GM04503 (cell line): Measurements from ENCODE around the gene LSS.
"Not testable (repeated sequence)": the region's sequence is repeated elsewhere in the genome, so short reads cannot be mapped to it uniquely, and the experiment has no call there.

ENCODE experiments used
- DNase-seq: peaks from one replicate; pipeline ENCODE4 v3.0.0-alpha.2; 2012; ENCODE audit warnings: low read depth

LSS gene

DNA sequence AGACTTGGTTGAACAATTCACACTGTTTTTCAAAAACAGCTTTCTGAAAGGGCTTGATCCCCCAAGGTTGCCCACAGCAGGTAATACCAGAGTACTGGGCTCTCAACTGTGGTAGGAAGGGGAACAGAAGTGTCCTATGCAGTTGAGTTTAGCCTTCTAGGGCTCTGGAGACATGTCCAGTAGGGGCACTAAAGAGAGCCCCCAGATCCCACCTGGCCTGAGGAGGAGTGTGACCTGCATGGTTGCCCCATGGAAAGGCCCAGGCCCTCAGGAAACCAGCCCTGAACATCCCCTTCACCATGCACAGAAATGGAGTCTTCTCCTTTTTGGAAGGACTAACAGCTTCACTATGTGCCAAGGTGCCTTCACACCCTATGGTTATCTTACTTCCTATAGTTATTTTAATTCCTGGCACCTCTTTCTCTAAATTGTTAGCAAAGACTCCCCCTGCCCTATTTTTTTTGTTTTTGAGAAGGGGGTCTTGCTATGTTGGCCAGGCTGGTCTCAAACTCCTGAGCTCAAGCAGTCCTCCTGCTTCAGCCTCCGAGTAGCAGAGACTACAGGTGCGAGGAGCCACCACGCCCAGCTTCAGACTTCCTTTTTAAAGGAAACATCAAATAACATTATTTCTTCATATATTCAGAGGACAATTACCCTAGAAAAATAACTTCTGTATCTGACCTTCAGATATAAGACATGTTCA lies 16.8 kb upstream of the LSS start:
- no peak for DNase-seq

DNA sequence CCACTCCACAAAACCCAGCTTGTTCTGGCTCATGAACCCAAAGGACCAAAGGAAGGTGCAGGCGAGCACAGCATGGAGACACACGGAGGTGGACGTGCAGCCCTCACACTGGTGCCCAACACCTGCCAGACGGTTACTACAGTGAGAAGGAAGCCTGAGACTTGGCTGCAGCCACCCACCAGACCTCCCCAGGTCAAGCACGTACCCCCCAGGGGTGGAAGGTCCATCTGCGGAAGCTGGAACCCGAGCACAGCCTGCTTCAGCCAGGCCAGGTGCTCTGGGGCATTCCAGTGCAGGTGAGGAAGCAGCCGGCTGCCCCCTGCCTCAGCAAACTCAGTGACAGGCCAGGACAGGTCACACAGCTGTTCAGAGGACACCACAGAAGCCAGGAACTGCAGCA lies 16.0 kb upstream of the LSS start:
- DNase-seq, result no peak

DNA sequence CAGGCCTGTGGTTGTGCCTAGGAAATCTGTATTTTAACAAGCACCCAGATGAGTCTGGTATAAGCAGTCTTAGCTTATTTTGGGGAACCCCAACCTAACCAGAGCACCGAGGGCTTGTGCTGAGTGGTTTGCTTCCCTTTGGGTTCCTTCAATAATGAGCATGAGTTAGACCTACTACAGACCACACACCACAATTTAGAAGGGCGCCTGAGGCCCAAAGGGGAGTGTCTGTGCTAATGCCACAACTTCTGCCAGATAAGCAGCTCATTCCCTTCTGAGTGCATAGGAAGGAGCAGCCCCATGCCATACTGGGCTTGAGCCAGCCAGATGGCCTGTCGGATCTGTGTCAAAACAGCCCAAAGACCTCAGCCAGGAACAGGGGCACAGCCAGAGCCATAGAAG lies 15.4 kb upstream of the LSS start:
- no peak for DNase-seq

DNA sequence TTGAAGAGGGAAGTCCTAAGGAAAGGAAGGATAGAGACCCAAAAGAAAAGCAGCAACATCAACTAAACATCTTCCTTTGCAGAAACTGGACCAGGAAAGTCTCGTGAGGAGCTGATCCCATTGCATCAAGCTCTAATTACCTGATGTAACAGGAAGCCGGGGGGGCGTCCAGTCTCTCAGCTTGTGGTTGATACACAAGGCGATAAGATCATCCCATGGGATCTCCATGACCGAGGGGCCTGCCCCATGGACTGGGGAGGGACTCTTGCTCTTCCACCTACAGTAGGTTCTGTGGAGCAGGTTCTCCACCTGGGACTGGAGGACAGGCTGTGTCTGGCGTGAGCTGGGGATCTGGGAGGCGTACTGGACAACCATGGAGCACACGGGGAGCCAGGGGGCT lies 14.8 kb upstream of the LSS start:
- no peak for DNase-seq

DNA sequence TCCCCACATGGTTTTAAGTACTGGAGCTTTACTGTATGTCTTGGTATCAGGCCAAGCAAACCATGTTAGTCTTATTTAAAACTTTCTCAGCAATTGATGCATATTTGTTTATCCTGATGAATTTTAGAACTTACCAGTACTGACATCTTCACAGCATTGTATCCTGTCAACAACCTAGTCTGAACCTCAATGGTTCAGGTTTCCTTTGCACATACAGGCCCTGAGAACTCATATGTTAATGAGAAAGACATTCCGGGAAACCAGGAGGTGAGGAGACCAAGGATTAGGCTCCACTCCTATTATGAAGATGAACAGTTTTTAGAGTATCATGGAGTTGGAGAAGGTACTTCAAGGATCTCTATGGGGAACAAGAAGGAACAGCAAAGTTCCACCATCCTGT lies 13.0 kb upstream of the LSS start:
- DNase-seq, result not testable (repeated sequence)

DNA sequence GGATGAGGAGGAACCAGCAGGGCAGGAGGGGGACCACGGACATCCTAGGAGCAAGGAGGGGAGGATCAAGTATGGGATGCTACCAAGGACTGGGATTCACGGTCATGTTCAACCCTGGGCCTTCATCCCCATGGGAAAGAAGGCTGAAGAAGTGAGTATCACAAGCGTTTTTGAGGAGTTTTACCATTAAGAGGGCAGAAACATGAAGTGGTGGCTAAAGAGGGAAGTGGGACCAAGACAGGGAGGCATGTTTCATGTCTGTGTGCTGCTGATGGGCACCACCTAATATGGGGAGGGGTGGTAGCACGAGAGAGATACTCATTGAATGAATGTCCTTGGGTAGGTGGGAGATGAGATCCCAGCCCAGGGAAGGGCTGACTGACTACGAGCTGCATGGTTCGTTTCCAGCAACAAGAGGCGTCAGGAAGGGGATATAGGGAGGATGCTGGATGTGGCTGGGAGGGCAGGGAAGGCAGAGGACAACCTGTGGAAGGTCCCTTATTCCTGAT lies 11.3 kb upstream of the LSS start:
- DNase-seq, result no peak

DNA sequence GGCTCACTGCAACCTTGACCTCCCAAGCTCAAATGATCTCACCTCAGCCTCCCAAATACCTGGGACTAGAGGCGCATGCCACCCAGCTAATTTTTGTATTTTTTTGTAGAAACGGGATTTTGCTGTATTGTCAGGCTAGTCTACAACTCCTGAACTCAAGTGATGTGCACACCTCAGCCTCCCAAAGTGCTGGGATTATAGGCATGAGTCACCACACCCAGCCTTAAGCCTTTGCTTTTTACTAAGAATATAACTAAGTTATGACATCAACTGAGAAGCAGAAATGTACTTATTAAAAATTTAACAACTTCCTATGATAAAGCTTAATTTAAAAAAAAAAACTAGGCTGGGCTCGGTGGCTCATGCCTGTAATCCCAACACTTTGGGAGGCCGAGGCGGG lies 8.9 kb upstream of the LSS start:
- DNase-seq, result no peak

DNA sequence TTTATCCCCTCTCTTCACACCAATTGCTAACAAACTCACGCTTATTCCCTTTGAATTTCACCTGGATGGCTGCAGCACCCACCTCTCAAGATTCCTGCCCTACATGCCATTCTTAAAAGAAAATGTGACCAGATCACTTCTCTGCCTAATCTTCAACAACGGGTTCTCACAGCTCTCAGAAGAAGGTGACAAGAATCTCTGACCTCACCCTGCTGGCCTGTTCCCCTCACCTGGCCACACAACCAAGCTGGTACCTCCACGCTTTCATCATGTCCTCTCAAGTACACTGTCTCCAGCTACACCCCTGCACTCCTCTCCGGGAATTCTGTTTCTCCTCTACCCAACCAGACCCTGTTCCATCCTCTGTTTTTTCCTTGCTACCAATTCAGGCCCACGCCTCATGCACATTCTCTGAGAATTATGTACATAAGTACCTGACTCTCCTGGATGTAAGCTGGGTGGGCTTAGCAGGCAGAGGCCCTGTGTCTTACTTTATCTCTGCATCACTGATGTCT lies 5.9 kb upstream of the LSS start:
- no peak for DNase-seq

DNA sequence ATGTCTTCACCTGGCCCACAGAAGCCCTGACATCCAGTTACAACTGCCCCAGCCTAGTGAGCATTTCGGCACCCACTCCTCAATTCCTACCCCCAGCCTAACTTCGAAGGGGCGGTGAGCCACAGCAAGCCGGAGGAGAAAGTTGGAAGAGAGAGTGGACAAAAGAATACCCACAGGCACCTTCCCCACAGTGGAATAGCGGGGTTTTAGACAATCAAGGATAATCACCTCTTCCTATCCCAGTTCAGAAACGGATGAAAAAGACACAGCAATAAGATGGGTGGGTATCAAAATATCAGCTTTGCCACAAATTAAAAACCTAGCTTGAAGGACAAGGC lies 1.3 kb upstream of the LSS start:
- DNase-seq, result no peak

DNA sequence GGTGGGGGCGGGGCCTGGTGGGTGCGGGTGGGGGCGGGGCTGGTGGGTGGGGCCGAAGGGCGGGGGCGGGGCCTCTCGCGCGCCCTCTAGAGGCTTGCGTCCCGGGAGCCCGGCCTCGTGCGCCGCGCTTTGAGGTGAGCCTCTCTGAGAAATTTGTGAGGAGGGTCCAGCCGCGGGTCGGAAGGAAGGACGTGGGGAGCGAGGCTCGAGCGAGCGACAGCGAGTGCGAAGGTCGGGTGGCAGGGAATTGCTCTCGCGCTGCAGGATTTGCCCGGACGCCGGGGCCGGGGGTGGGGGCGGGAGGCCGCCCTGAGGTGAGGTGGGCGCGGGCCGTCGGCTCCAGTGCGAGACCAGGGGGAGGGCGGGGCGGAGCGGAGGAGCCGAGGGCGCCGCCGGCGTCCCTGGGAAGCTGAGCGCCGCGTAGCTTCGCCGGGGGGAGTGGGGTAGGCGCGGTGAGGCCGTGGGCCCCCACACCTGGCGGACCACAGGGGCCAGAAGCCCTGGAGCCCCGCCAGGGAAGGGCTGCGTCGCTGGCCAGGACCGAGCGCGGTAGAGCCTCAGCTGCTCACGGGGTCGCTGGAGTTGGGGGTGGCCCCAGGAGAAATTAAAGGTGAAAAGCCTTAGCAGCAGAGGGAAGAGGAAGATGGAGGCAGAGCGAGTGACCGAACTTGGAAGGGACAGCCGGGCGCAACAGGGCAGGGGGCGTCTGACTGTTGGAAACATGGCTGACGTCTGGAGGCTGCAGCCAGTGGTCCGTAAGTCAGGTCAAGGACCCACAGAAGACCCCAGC lies 754 bp upstream of the LSS start:
- DNase-seq, result no peak

DNA sequence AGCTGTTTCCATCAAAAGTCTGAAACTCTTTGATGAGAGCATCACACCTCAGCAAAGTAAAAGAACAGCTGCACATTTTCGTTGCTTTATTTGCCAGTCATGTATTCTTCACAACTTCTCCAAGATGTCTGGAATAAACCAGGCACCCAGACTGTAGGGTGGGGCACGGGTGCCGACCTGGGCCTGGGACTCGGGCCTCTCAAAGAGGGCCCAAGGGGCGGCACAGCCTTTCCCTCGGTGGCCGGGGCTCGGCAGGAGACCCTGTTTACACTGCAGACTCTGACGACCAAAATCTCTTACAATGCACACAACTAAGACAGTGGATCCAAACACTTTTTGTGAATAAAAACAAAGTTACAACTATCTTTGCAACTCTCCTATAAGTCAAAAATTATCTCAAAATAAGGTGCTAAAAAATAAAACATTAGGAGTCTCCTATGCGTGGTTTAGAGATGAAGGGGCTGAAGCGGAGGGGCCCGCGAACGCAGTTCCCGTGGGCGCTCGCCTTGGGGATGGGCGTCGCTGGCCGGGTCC lies 696 bp downstream of the LSS start:
- DNase-seq, result no peak

DNA sequence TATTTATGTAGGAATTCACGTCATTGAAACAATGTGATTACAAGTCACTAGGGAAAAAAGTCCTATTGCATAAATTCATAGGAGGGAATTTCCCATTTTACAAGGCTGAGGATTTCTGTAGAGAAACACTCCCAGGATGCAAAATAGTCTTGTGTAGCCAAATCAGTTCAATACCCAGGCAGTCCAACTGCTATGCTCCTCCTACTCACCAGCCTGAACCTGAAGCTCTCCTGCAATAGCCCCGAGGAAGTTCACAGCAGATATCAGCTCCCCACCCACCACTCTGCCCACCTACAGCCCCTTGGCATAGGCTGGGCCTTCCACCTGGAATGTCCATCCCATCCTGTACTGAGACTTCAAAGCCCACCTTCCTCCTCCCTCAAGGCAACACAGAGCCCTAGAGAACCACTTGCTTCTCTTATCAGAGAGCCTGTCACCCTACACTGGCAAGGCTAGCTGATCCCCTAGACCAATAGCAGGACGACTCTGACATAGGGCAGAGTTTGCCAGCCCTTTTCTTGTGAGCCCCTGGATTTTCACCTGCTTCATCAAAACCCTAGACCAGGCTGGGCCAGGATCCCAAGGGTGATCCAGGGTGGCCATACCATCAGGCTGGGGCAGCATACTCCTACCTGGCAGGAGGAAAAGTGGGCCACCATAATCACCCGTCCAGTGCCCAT lies 1.5 kb downstream of the LSS start:
- DNase-seq, result peak; percentile 34

DNA sequence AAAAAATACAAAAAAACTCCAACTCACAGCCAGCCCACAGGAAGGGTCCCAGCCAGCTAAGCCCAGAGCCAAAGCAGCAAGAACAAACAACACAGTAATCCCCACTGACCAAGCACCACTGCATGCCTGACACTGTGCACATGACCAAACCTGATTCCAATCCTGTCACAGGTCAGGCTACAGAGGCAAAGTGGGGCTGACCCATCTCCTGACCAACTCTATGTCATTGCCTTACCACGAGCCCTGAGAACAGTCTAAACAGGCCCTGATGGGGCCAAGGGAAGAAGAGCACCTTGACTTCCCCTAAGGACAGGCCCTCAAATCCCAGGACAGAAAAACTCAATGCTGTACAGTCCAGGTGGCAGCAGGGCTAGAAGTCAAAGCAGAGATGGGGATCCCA lies 2.4 kb downstream of the LSS start:
- DNase-seq, result no peak

DNA sequence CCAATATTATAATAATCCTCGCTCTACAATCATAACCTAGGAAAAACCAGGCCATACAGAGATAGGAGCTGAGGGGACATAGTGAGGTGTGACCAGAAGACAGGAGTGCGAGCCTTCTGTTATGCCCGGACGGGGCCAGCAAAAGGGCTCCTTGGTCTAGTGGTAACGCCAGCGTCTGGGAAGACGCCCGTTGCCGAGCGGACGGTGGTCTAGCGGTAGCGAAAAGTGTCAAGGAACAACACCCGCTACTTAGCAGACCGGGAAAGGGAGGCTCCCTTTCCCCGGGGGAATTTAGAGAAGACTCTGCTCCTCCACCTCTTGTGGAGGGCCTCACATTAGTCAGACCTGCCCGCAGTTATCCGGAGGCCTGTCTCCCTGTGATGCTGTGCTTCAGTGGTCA lies 4.9 kb downstream of the LSS start:
- DNase-seq, result not testable (repeated sequence)

DNA sequence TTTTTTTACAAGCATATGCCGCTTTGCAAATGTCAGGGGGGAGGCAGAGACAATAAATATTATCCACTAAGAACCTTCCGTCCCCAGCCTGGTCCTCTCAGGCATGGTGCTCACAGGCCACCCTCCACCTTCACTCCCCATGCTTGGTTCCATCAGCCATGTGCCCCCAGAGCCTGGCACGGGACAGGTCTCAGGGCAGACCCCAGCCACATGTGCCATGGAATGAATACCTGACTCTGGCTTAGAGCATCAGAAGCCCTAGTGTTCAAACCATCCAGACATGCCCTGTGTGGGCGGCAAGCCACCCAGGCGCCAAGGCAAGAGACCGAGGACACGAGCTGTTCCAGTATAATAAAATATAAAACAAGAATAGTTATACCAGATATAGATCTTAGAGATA lies 5.4 kb downstream of the LSS start:
- no peak for DNase-seq

DNA sequence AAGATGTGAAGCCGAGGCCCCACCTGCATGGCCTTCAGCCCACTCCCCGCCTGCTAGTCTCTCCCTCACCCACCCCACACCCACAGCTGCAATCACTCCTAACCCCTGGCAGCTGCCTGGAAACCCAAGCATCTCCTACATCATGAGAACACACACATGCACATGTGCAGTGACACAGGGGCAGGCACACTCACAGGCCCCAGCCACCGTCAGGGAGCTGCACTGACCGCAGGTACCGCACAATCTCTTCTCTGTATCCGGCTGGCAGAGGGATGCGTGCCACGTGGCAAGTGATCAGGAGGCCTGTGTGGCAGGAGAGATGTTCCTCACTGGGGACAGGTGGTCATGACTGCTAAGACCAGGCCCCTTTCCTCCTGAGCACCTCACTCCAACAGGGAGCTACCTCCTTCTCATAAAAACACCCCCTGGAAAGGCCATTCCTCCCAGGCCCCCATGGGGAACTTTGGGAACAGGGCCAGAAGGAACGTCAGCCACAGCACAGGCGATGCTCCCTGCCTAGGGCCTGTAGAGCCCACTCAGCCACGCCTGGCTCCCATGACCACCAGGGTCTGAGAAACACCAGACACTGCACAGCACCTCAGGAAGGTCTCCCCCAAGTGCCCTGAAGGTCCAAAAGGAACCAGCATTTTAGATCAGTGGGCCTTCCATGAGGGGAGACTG lies 6.0 kb downstream of the LSS start:
- DNase-seq, result no peak

DNA sequence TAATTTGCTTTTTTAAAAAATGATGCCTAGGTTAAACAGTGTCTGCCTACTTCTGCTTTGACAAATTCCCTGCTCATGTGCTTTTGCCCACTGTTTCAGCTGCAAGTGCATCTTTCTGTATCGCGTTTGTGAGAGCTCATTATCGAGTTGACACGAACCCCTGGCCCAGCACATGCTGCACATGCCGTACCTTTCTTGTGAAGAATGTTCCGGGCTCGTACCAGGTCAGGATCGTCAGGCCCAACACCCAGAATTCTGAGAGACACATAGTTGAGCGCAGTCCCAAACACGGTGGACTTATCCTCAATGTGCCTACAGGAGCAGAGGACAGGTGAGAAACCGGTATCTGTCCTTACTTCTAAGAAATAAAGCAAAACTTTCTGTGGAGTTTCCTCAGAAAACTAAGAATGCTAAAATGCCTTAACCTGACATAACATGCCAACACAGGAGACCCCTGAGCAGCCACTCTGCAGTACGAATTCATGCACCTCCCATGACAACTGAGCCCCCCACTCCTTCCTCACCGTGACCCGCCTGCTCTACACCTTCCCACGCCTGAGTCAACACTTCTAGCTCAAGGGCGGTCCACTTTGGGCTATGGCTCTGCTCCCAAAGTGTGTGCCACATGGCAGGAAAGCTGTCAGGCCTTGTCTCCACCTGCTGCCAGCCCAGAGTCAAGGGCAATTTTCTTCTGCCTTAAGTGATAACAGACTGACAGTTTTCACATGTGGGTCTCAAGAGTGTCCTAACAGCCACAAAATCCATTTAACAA lies 6.7 kb downstream of the LSS start:
- DNase-seq, result no peak

DNA sequence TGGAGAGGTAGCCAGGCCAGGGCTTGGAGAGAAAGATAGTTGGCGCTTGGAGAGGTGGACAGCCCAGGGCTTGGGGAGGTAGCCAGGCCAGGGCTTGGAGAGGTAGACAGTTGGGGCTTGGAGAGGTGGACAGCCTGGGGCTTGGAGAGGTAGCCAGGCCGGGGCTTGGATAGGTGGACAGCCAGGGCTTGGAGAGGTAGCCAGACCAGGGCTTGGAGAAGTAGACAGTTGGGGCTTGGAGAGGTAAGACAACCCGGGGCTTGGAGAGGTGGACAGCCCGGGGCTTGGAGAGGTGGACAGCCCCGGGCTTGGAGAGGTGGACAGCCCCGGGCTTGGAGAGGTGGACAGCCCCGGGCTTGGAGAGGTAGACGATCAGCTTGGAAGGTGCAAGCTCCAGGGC lies 7.7 kb downstream of the LSS start:
- DNase-seq, result no peak

DNA sequence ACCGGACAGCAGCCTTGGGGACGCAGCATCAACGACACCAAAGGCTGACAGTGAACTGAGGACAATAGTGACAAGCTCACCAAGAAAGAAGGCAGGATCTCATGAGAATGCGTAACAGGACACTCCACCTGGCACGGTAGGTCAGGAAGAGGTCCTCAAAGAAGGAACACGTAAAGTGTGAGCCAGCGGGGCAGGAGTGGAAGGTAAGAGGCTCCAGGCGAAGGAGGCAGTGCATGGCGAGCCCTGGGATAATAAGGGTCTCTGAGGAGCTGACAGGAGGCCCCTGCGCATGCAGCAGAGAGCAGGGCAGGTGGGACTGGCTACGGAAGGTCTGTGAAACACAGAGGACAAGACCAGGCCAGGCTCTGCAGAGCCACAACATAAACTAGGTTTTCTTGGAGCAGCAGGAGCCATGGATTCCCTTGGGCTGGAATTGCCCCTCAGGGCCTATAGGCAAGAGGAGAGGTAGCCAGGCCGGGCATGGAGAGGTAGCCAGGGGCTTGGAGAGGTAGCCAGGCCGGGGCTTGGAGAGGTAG lies 8.2 kb downstream of the LSS start:
- no peak for DNase-seq

DNA sequence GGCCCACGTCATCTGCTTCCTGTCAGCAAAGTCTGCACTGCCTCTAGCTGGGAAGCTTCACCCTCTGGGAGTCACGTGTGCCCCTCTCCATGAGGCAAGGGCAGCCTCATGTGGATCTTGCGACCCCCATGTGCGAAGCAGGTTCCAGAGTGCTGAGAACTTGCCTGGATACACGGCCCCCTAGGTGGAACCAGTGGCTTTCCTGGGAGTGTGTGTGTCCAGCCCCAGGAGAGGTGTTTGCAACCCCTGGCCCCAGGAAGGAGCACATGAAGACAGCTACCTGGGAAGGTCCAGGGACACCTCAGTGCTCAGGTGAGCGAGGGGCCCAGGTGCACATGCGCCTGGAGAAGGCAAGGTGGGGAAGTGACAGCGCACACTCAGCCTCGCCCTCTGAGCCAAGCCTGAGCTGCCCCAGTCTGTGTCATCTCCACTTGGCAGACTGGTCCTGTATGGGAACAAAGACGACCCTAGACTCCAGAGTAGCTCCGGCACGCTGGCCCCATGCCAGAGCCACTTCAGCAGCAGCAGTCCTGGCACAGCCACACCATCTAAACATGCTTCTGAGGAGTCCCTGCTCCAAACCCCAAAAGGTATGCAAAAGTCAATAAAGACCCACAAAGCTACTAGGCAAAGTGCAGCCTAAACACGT lies 8.9 kb downstream of the LSS start:
- DNase-seq, result no peak
